VCaP (cell line): ENCODE data around the gene C6orf58.
A peak's percentile ranks its signal among the peaks of the same experiment; 100 is the strongest.

ENCODE experiments used
- H3K27ac ChIP-seq: fragments of 450-650 bp; 2 replicates; pipeline ENCODE4 v1.5.1; 2017
- TF ChIP-seq, protein P1 (sequence below): fragments of 450-650 bp; conservative IDR thresholded peaks from 2 replicates; pipeline ENCODE4 v1.5.1; 2017; ENCODE audit warnings: mild to moderate bottlenecking, moderate library complexity

C6orf58 gene

GRCh38 chr6:127576874-127577273 lies at the start of gene C6orf58:
TSS of gene C6orf58 (plus strand) at chr6:127577174. CDS start at chr6:127577186, 12 bp downstream.
- TF ChIP-seq, protein P1, sequence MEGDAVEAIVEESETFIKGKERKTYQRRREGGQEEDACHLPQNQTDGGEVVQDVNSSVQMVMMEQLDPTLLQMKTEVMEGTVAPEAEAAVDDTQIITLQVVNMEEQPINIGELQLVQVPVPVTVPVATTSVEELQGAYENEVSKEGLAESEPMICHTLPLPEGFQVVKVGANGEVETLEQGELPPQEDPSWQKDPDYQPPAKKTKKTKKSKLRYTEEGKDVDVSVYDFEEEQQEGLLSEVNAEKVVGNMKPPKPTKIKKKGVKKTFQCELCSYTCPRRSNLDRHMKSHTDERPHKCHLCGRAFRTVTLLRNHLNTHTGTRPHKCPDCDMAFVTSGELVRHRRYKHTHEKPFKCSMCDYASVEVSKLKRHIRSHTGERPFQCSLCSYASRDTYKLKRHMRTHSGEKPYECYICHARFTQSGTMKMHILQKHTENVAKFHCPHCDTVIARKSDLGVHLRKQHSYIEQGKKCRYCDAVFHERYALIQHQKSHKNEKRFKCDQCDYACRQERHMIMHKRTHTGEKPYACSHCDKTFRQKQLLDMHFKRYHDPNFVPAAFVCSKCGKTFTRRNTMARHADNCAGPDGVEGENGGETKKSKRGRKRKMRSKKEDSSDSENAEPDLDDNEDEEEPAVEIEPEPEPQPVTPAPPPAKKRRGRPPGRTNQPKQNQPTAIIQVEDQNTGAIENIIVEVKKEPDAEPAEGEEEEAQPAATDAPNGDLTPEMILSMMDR: no peak
- no peak within 1 kb of the TSS for H3K27ac ChIP-seq

DNA sequence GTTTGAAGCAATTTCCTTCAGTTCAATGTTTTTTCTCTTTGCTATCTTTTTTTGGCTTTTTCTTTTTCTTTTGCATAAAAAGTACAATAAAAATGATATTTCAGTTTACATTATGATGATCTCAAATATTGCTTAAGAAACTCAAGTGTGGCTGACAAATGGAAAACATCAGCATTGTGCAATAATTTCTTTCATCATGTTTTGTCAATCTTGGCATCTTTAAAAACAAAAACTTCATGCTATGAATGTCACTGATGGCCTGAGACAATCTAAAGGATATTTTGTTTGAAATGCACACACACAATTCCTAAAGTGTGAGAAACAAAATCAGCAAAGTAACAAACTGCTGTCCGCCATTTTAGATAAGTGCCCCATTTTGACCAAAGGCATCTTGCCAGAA lies 44.0 kb upstream of the C6orf58 start:
- TF ChIP-seq, protein P1: no peak
- H3K27ac ChIP-seq: no peak overlapping the region

DNA sequence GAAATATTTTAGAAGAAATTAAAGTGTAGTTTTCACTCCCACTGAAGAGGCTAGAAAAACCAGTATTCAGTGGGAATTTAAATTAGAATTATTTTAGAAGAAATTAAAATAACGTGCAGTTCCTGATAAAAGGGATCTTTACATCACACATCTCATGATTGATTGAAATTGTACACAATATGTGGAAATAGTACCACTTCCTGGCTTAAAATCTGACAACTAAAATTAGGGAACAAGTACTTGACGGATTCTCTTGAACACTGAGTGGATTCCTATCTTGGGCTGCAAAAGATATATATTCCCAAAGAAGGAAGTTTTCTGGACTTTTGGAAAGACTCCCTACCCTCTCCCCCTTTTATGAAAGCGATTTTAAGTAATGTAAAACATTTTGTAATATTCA lies 43.2 kb upstream of the C6orf58 start:
- no peak overlapping the region for H3K27ac ChIP-seq
- TF ChIP-seq, protein P1: no peak

DNA sequence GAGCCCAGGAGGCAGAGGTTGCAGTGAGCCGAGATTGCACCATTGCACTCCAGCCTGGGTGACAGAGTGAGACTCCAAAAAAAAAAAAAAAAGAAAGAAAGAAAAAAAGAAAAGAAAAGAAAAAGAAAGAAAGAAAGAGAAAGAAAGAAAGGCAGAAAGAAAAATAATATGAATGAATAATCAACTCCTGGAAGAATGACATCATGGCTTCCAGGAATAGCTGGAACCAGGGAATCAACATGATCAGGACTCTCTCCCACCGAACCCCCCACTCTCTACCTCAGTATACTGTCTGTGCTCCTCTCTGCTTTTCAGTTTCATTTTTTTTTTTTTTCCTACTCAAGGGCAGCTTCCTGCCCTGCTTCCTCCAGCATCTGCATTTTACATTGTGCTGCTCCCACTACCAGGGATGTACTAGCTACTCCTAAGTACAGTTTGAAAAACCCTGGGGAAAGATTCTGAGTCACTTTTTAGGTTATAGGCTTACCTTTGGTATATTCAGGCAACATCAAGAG lies 38.2 kb upstream of the C6orf58 start:
- TF ChIP-seq, protein P1: no peak
- no peak overlapping the region for H3K27ac ChIP-seq

DNA sequence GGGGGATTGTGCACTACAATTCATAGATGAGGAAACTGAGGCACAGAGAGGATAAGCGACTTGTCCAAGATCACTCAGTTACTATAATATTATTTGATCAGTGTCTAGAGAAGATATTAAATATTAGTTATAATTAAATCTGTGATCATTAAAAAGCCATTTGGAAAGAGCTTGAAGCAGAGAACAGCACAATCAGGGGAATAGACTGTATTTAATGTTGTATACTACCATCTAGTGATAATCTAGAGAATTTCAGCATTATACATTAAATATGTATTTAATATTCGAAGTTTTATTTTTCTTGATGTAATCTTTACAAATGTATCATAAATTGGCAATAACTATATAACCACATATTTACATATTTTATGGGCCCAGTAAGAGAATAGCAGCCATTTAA lies 37.7 kb upstream of the C6orf58 start:
- H3K27ac ChIP-seq: no peak overlapping the region
- TF ChIP-seq, protein P1: peak; percentile 68

DNA sequence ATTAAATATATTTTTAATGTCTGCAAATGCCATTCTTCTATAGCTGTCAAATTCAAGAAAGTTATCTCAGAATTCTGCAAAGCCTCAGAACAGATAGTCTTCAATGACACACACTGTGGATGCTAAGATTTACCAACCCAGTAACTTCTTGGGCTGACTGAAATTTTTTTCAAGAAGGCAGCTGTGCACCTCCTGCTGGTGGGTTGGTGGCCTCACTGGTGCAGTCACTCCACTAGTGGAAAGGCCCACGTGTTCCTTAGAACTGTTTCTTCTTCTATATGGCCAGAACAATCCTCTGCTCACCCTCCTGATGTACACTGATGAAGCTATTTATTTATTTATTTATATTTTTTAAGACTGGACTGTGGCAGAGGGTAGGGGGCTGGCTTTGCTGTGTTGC lies 29.8 kb upstream of the C6orf58 start:
- H3K27ac ChIP-seq: no peak overlapping the region
- TF ChIP-seq, protein P1: no peak

GRCh38 chr6:127547904-127548649 lies 28.9 kb upstream of the C6orf58 start:
- no peak overlapping the region for H3K27ac ChIP-seq
- TF ChIP-seq, protein P1: peak; percentile 56
